Stimulated activated naive CD8-positive, alpha-beta T cell treated with anti-CD3 and anti-CD28 coated beads, Interleukin-15, amount 100 ng/mL, for 72 hours (primary cell): ENCODE measurements around the gene RTRAF.

Source experiments
- ATAC-seq: fragments of 150-1000 bp; cut with Tn5 transposase; 2 replicates; pipeline ENCODE4 v1.10.0; 2021; ENCODE audit warnings: mild to moderate bottlenecking, moderate library complexity
- DNase-seq, 2 donors: peaks; one replicate each; pipeline ENCODE4 v3.0.0; 2021 to 2022
- H3K27ac Mint-ChIP-seq, 2 donors: one replicate each; pipeline ENCODE4 v1.8.0; 2022; ENCODE audit warnings: mild to moderate bottlenecking in 2 of 2, mixed read lengths in 2 of 2, moderate library complexity in 2 of 2
- H3K27me3 Mint-ChIP-seq: one replicate; pipeline ENCODE4 v1.8.0; 2022; ENCODE audit warnings: mixed read lengths
- H3K4me1 Mint-ChIP-seq: one replicate; pipeline ENCODE4 v1.8.0; 2022; ENCODE audit warnings: mild to moderate bottlenecking, mixed read lengths
- H3K4me3 Mint-ChIP-seq, 2 donors: one replicate each; pipeline ENCODE4 v1.8.0; 2022; ENCODE audit warnings: mild to moderate bottlenecking in 2 of 2, mixed read lengths in 2 of 2, moderate library complexity in 1 of 2
- H3K9me3 Mint-ChIP-seq, 2 donors: one replicate each; pipeline ENCODE4 v1.8.0; 2022; ENCODE audit warnings: mixed read lengths in 2 of 2

Gene RTRAF

GRCh38 chr14:52025310-52025709, 36.0 kb downstream of the RTRAF start:
- no peak for ATAC-seq
- no peak overlapping the region for H3K27ac Mint-ChIP-seq
- no peak overlapping the region for H3K4me3 Mint-ChIP-seq
- H3K9me3 Mint-ChIP-seq: peaks cover 7 to 11% of the 10 kb centered on the region in 2 donors
- H3K27me3 Mint-ChIP-seq: no peaks in the 10 kb centered on the region
- peaks cover 40% of the 10 kb centered on the region for H3K4me1 Mint-ChIP-seq
- no peak for DNase-seq

GRCh38 chr14:52026017-52026660, 36.8 kb downstream of the RTRAF start:
- Mint-ChIP-seq H3K27ac (no peak overlapping the region), H3K9me3 (peaks cover 7 to 11% of the 10 kb centered on the region in 2 donors), H3K27me3 (no peaks in the 10 kb centered on the region), H3K4me3 (no peak overlapping the region), H3K4me1 (peaks cover 32% of the 10 kb centered on the region)
- no peak for DNase-seq
- ATAC-seq: no peak

DNA sequence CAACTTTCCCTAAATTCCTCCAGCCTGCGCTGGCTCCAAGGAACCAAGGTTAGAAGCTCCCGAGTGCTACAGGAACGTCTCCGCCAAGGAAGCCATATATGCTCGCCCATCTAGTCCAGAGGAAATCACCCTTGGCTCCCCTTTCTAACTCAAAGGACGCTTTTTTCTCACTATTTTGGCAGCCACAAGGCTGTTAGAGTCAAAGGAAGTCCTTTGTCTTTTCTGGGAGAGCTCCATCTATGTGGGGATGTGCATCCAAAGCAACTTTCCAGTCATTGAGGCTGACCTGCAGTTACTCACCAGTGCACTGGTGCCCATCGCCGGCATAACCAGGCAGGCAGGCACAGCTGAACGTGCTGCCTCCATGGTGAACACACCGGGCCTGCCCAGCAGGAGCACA, 37.6 kb downstream of the RTRAF start:
- Mint-ChIP-seq H3K4me1 (peaks cover 24% of the 10 kb centered on the region), H3K27ac (no peak overlapping the region), H3K27me3 (no peaks in the 10 kb centered on the region), H3K4me3 (no peak overlapping the region), H3K9me3 (peaks cover 7 to 11% of the 10 kb centered on the region in 2 donors)
- no peak for ATAC-seq
- no peak for DNase-seq

GRCh38 chr14:52029881-52030280, 40.5 kb downstream of the RTRAF start:
- ATAC-seq: no peak
- DNase-seq: no peak

GRCh38 chr14:52031781-52032180, 42.4 kb downstream of the RTRAF start:
- Mint-ChIP-seq H3K4me3 (no peak overlapping the region), H3K4me1 (no peaks in the 10 kb centered on the region), H3K27me3 (peaks cover 7% of the 10 kb centered on the region), H3K27ac (peak overlapping the region in 1 of 2 donors; percentile 0), H3K9me3 (peaks cover 0 to 9% of the 10 kb centered on the region in 2 donors)
- DNase-seq (no peak), ATAC-seq (no peak)

More at GRCh38 chr14:52029881-52030280, 40.5 kb downstream of the RTRAF start:
- Mint-ChIP-seq H3K9me3 (peaks cover 0 to 4% of the 10 kb centered on the region in 2 donors), H3K4me1 (peaks cover 11% of the 10 kb centered on the region), H3K4me3 (no peak overlapping the region), H3K27ac (no peak overlapping the region), H3K27me3 (peaks cover 7% of the 10 kb centered on the region)

- H3K4me3 Mint-ChIP-seq: no peak overlapping the region
- ATAC-seq (no peak), DNase-seq (no peak)
- peaks cover 0 to 9% of the 10 kb centered on the region in 2 donors for H3K9me3 Mint-ChIP-seq
- H3K27me3 Mint-ChIP-seq: peaks cover 7% of the 10 kb centered on the region
- no peaks in the 10 kb centered on the region for H3K4me1 Mint-ChIP-seq
- H3K27ac Mint-ChIP-seq: no peak overlapping the region
These were observed 43.0 kb downstream of the RTRAF start for GRCh38 chr14:52032204-52032801.

DNA sequence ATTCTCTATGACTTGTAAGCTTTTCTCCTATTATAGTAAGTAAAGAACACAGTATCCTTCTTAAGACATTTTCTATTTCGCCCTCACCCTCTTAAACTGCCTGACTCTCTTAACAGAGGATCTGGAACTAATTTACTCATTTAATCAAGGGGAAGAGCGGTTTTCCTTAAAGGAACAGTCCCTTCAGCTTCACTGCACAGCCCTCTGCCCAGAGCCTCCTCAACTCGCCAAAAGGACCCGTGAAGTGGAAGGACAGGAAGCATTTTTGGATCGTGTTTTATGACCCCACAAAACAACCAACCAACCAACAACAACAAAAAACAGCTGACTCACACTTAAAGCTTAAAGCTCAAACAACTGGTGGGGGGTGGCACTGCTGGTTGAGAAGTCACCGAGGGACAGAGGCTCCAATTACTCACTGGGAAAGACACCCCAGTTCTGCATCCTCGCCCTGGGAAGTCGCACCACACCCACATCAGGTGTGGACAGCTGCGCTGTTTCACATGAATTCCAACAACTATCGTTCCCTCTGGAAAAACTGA, 43.8 kb downstream of the RTRAF start:
- ATAC-seq: no peak
- no peak for DNase-seq
- H3K27me3 Mint-ChIP-seq: peaks cover 9% of the 10 kb centered on the region
- no peaks in the 10 kb centered on the region for H3K4me1 Mint-ChIP-seq
- no peak overlapping the region for H3K4me3 Mint-ChIP-seq
- peaks cover 0 to 9% of the 10 kb centered on the region in 2 donors for H3K9me3 Mint-ChIP-seq
- H3K27ac Mint-ChIP-seq: no peak overlapping the region

DNA sequence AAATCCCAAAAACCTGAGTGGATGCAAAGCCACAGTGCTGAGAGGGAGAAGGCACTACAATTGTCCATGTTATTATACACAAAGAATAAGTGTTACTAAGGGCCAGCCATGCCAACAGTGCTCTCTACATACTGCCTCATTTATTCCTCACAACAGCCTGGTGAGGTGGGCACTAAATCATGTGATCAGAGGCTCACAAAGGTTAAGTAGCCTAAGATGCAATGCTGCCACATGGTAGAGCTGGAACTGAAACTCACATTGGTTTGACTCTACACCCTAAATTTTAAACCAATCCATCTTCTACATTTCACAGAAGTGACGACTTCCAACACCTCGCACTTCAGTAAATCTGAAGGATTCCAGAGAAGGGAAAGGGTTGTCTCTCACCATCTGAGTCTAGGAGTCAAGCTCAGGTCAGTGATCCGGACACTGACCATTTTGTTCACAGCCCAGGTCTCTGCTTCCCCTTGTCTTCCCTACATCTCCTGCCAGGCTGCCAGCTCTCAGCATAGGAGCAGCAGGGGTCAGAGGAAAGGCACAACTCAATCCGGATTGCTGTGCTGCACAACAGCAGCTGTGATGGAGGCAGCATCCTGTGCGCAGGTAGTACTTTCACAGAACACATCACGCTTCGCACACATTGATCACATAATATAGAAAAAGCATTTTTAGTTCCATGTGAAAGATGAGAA, 49.9 kb downstream of the RTRAF start:
- Mint-ChIP-seq H3K9me3 (peaks cover 0 to 7% of the 10 kb centered on the region in 2 donors), H3K27me3 (peaks cover 12% of the 10 kb centered on the region), H3K4me1 (no peaks in the 10 kb centered on the region), H3K27ac (no peak overlapping the region), H3K4me3 (no peak overlapping the region)
- ATAC-seq (no peak), DNase-seq (no peak)

GRCh38 chr14:52040598-52040997, 51.3 kb downstream of the RTRAF start:
- H3K4me1 Mint-ChIP-seq: peaks cover 9% of the 10 kb centered on the region
- ATAC-seq: no peak

GRCh38 chr14:52042371-52043289, 53.3 kb downstream of the RTRAF start:
- peaks cover 8% of the 10 kb centered on the region for H3K27me3 Mint-ChIP-seq
- H3K27ac Mint-ChIP-seq: no peak overlapping the region

More at GRCh38 chr14:52040598-52040997, 51.3 kb downstream of the RTRAF start:
- no peak overlapping the region for H3K4me3 Mint-ChIP-seq
- DNase-seq: no peak
- no peak overlapping the region for H3K27ac Mint-ChIP-seq
- H3K27me3 Mint-ChIP-seq: peaks cover 8% of the 10 kb centered on the region
- peaks cover 0 to 4% of the 10 kb centered on the region in 2 donors for H3K9me3 Mint-ChIP-seq

GRCh38 chr14:52043690-52044089, 54.3 kb downstream of the RTRAF start:
- Mint-ChIP-seq H3K9me3 (no peaks in the 10 kb centered on the region), H3K4me1 (peaks cover 12% of the 10 kb centered on the region), H3K27me3 (peaks cover under 1% of the 10 kb centered on the region), H3K27ac (no peak overlapping the region), H3K4me3 (no peak overlapping the region)
- ATAC-seq (peak; percentile 56), DNase-seq (peak; percentile 19 to 24)

More at GRCh38 chr14:52042371-52043289, 53.3 kb downstream of the RTRAF start:
- no peak for DNase-seq
- no peaks in the 10 kb centered on the region for H3K9me3 Mint-ChIP-seq
- no peak overlapping the region for H3K4me3 Mint-ChIP-seq
- ATAC-seq: no peak
- peaks cover 12% of the 10 kb centered on the region for H3K4me1 Mint-ChIP-seq

DNA sequence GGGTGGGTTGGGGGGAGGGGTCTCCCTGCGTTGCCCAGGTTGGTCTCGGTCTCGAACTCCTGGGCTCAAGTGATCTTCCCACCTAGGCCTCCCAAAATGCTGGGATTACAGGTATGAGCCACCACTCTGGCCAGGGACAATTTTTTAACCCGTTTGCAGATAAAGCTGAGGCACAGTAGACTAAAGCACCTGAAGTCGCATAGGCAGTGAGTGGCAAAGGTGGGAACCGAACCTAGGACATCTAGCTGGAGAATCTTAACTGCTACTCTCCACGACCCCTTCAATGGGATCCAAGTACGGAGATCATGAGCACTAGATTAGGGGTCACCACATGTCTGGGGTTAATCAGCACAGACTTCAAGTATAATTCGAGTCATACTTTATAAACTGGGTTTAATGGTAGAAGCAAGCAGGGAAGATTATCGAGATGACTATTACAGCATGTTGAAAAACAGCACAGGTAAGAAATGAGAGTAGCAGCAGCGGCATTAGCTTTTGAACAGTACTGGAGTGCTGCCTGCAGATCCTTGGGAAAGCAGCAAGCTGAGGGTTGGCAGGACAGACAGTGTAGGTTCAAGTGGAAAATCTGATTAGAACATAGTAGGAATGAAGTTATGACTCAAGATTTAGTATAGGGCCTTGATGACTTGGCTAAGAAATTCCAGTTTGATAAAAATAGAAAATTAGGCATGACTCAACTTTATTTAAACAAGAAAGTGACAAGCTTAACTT, 55.6 kb downstream of the RTRAF start:
- no peak overlapping the region for H3K4me3 Mint-ChIP-seq
- no peaks in the 10 kb centered on the region for H3K27me3 Mint-ChIP-seq
- peaks cover 12% of the 10 kb centered on the region for H3K4me1 Mint-ChIP-seq
- no peaks in the 10 kb centered on the region for H3K9me3 Mint-ChIP-seq
- H3K27ac Mint-ChIP-seq: no peak overlapping the region
- no peak for ATAC-seq
- no peak for DNase-seq

DNA sequence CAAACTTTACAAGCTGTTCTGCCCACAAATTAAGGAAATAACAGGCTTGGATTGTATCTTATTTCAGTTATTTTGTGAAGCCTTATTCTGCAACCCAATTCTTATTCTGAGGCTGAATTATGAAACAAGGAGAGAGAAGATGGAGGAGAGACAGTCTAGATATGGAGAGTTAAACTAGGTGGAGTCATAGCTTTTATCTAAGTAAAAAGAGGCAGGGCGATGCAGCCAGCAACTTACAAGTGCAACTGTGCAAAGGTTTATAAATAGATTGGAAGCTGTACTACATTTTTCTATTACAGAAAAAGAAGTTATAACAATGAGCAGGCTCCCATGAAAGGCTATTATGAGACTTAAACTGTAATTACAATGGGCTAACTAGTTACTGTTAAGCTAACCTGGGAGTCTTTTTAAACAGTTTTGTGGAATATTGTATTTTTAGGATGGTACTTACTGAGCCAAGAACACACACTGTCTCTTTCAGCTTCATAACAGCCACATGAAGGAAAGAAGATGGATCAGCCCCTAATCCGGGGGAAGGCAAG, 57.1 kb downstream of the RTRAF start:
- Mint-ChIP-seq H3K9me3 (no peaks in the 10 kb centered on the region), H3K4me1 (peaks cover 12% of the 10 kb centered on the region), H3K4me3 (no peak overlapping the region), H3K27ac (no peak overlapping the region), H3K27me3 (no peaks in the 10 kb centered on the region)
- DNase-seq: no peak
- no peak for ATAC-seq

DNA sequence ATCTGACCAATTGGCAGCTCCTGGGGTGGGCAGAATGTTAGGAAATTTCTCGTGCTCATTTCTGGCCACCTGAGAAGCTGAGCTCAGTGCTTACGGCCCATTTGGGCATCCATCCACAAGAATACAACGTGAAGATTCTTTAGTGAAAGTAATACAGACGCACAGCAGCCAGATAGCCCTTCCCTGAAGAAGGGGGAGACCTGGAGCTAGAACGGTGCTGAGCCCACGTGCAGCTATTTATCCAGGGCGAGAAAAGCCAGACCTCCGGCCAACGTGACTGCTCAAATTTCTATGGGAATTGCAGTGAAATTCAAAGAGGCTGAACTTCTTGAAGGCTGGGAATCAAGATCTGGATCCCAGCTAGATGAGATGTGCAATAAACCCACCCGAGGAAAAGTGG, 58.8 kb downstream of the RTRAF start:
- no peak for DNase-seq
- Mint-ChIP-seq H3K9me3 (no peaks in the 10 kb centered on the region), H3K27ac (no peak overlapping the region), H3K4me3 (no peak overlapping the region), H3K4me1 (peaks cover 12% of the 10 kb centered on the region), H3K27me3 (peaks cover 10% of the 10 kb centered on the region)
- ATAC-seq: no peak
